SK-N-SH treated with all-trans-retinoic acid at 6 μM for 48 hours (cell line): ENCODE measurements around the gene ST6GALNAC3.

Experiments used
- BACH2 ChIP-seq: fragments of 250-450 bp; sonication (Bioruptor Pico); IDR thresholded peaks from 2 replicates; pipeline ENCODE4 v1.9.0; 2021; ENCODE audit warnings: mild to moderate bottlenecking, borderline replicate concordance
- CREB5 ChIP-seq: fragments of 250-450 bp; sonication (Bioruptor Pico); IDR thresholded peaks from 2 replicates; pipeline ENCODE4 v1.5.1; 2020; ENCODE audit warnings: low read depth, mild to moderate bottlenecking, moderate library complexity
- CSDC2 ChIP-seq: fragments of 250-450 bp; sonication (Bioruptor Pico); IDR thresholded peaks from 2 replicates; pipeline ENCODE4 v1.5.0; 2020; ENCODE audit warnings: mild to moderate bottlenecking, moderate library complexity
- ESRRG ChIP-seq: fragments of 250-450 bp; sonication (Bioruptor Pico); IDR thresholded peaks from 2 replicates; pipeline ENCODE4 v1.6.1; 2021; ENCODE audit warnings: mild to moderate bottlenecking
- ISL1 ChIP-seq: fragments of 250-450 bp; sonication (Bioruptor Pico); IDR thresholded peaks from 2 replicates; pipeline ENCODE4 v2.1.2; 2022; ENCODE audit warnings: mild to moderate bottlenecking, moderate library complexity
- TOX ChIP-seq: fragments of 250-450 bp; sonication (Bioruptor Pico); IDR thresholded peaks from 2 replicates; pipeline ENCODE4 v1.8.0; 2021; ENCODE audit warnings: mild to moderate bottlenecking, moderate library complexity, borderline replicate concordance
- ZFP3 ChIP-seq: fragments of 250-450 bp; sonication (Bioruptor Pico); IDR thresholded peaks from 2 replicates; pipeline ENCODE4 v1.5.0; 2020; ENCODE audit warnings: mild to moderate bottlenecking, moderate library complexity
- ZFP30 ChIP-seq: fragments of 450-650 bp; formaldehyde crosslinking; IDR thresholded peaks from 2 replicates; pipeline ENCODE4 v1.5.0; 2022; ENCODE audit warnings: mild to moderate bottlenecking, moderate library complexity
- ZNF8 ChIP-seq: fragments of 450-650 bp; formaldehyde crosslinking; IDR thresholded peaks from 2 replicates; pipeline ENCODE4 v1.5.0; 2020; ENCODE audit warnings: mild to moderate bottlenecking, moderate library complexity
- TF ChIP-seq, protein P1 (sequence below): fragments of 250-450 bp; sonication (Bioruptor Pico); IDR thresholded peaks from 2 replicates; pipeline ENCODE4 v1.8.0; 2021; ENCODE audit warnings: low read depth, mild to moderate bottlenecking, moderate library complexity, borderline replicate concordance

DNA sequence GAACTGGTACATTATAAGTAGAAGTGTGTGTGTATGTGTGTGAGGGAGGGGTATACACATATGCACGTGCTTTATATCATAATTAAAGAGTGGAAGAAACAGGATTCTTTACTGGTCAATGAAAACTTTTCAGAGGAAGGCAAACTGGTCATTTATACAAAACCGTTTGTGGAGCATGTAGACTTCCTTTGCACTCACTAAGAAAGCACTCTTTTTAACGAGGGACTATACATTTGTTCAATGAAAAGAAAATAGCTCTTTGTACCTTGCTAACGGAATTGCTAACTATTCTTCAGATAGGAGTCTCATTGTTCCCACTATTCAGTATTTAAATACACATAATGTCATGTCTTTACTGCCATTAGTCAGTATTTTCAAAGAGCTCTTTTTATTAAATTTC is 219.3 kb downstream of the ST6GALNAC3 start:
- TF ChIP-seq BACH2 (CRISPR knock-in tag) (no peak), CREB5 (no peak), CSDC2 (CRISPR knock-in tag) (no peak), ESRRG (CRISPR knock-in tag) (no peak), ISL1 (no peak), ZFP30 (CRISPR knock-in tag) (no peak), ZFP3 (CRISPR knock-in tag) (no peak), ZNF8 (CRISPR knock-in tag) (no peak), TOX (CRISPR knock-in tag) (no peak)
- TF ChIP-seq, protein P1, sequence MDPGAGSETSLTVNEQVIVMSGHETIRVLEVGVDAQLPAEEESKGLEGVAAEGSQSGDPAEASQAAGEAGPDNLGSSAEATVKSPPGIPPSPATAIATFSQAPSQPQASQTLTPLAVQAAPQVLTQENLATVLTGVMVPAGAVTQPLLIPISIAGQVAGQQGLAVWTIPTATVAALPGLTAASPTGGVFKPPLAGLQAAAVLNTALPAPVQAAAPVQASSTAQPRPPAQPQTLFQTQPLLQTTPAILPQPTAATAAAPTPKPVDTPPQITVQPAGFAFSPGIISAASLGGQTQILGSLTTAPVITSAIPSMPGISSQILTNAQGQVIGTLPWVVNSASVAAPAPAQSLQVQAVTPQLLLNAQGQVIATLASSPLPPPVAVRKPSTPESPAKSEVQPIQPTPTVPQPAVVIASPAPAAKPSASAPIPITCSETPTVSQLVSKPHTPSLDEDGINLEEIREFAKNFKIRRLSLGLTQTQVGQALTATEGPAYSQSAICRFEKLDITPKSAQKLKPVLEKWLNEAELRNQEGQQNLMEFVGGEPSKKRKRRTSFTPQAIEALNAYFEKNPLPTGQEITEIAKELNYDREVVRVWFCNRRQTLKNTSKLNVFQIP, result no peak
